GM12878 (cell line): ENCODE results near the gene TRIM40. TPM values are rescaled to one million over a fixed set of nuclear protein-coding genes. Genes with fewer than 3 reads are reported as not detected.

ENCODE experiments used
- ATAC-seq: fragments of 200-7000 bp; cut with Tn5 transposase; 3 replicates; pipeline ENCODE4 v1.9.1; 2020; ENCODE audit warnings: mild to moderate bottlenecking, moderate library complexity
- BruUV-seq: library from RNA; stranded (reverse); fragments of 400-500 nt; replicated peaks from 2 replicates; lab custom pipeline; 2021; lab: Mats Ljungman, UMichigan
- CTCF ChIA-PET: fragments of 300-600 bp; sonication (Branson Sonifier 250); formaldehyde crosslinking; extraction: SDS; loops from one replicate; lab custom pipeline; 2021; ENCODE audit warnings: inconsistent platforms; lab: Yijun Ruan, JAX
- POLR2A ChIA-PET: fragments of 350-600 bp; formaldehyde crosslinking; extraction: SDS; loops from one replicate; lab custom pipeline; 2021; ENCODE audit warnings: inconsistent platforms; lab: Charles Lee
- RAD21 ChIA-PET: fragments of 300-600 bp; sonication (Branson Sonifier 250); formaldehyde crosslinking; loops from one replicate; lab custom pipeline; 2023; ENCODE audit warnings: antibody characterized with exemption; ENCODE audit not compliant: unreplicated experiment; lab: Charles Lee
- SMC1A ChIA-PET: fragments of 300-600 bp; sonication (Branson Sonifier 250); formaldehyde crosslinking; loops from one replicate; lab custom pipeline; 2023; ENCODE audit not compliant: unreplicated experiment, uncharacterized antibody; lab: Charles Lee
- DNase-seq: peaks from one replicate; pipeline ENCODE4 v3.0.0-alpha.2; 2011; ENCODE audit warnings: low read depth, low spot score
- FAIRE-seq: peaks from 3 replicates; lab custom pipeline; 2011; peaks lifted over from hg19 to GRCh38; lab: Jason Lieb, UNC
- H2AFZ ChIP-seq: 2 replicates; pipeline ENCODE4 v1.6.0; 2011; ENCODE audit warnings: low read depth, low read length, control low read depth; ENCODE audit not compliant: control insufficient read depth
- H3K27ac ChIP-seq: 2 replicates; pipeline ENCODE4 v1.5.1; 2011; ENCODE audit warnings: control low read depth; ENCODE audit not compliant: control insufficient read depth, insufficient read depth
- H3K27me3 ChIP-seq, 2 experiments: replicated peaks in 1 of 2; 2 replicates each; pipeline versions ENCODE4 v1.6.0 to v1.6.1; 2011; ENCODE audit warnings: low read length in 1 of 2; ENCODE audit not compliant: control insufficient read depth in 2 of 2, insufficient read depth in 2 of 2
- H3K36me3 ChIP-seq, 2 experiments: 2 replicates each; pipeline ENCODE4 v1.5.1; 2011; ENCODE audit warnings: low read length in 1 of 2; ENCODE audit not compliant: control insufficient read depth in 2 of 2, insufficient read depth in 2 of 2
- H3K4me1 ChIP-seq: 2 replicates; pipeline ENCODE4 v1.6.1; 2011; ENCODE audit warnings: mild to moderate bottlenecking, low read length, moderate library complexity, mixed read lengths; ENCODE audit not compliant: control insufficient read depth, insufficient read depth
- H3K4me2 ChIP-seq: 2 replicates; pipeline ENCODE4 v1.6.0; 2011; ENCODE audit warnings: control low read depth; ENCODE audit not compliant: control insufficient read depth, insufficient read depth
- H3K4me3 ChIP-seq: fragments of 200-600 bp; sonication (generic); 2 replicates; pipeline ENCODE4 v1.5.1; 2016
- H3K79me2 ChIP-seq: 2 replicates; pipeline ENCODE4 v1.6.0; 2011; ENCODE audit warnings: low read length; ENCODE audit not compliant: control insufficient read depth, insufficient read depth
- H3K9ac ChIP-seq: 2 replicates; pipeline ENCODE4 v1.8.0; 2011; ENCODE audit warnings: low read length, control low read depth, mixed read lengths; ENCODE audit not compliant: control insufficient read depth, insufficient read depth
- H3K9me3 ChIP-seq: replicated peaks from 3 replicates; pipeline ENCODE4 v1.5.1; 2011; ENCODE audit warnings: mild to moderate bottlenecking, low read length; ENCODE audit not compliant: control insufficient read depth, insufficient read depth
- H4K20me1 ChIP-seq: 2 replicates; pipeline ENCODE4 v1.6.0; 2011; ENCODE audit not compliant: control insufficient read depth, insufficient read depth
- CTCF ChIP-seq, 3 experiments: IDR thresholded peaks in 2 of 3; conservative IDR thresholded peaks in 1 of 3; 2 replicates each; pipeline ENCODE4 v1.5.1; 2011; ENCODE audit warnings: low read depth in 3 of 3, low read length in 3 of 3, mild to moderate bottlenecking in 3 of 3, control low read depth in 2 of 3, moderate library complexity in 2 of 3, inconsistent platforms in 1 of 3, mixed read lengths in 1 of 3; ENCODE audit not compliant: control insufficient read depth in 2 of 3, insufficient read depth in 1 of 3; ENCODE audit errors: extremely low read depth in 1 of 3
- ESRRA ChIP-seq: IDR thresholded peaks from 2 replicates; pipeline ENCODE4 v1.6.1; 2012; ENCODE audit warnings: mild to moderate bottlenecking, low read length, improper control_type of control experiment
- HDAC2 ChIP-seq: fragments of 200-600 bp; sonication (generic); IDR thresholded peaks from 2 replicates; pipeline ENCODE4 v1.6.1; 2017
- IKZF2 ChIP-seq, 2 experiments: fragments of 450-650 bp; IDR thresholded peaks; 2 replicates each; pipeline ENCODE4 v1.6.1; 2017; ENCODE audit warnings: mild to moderate bottlenecking in 2 of 2, moderate library complexity in 2 of 2
- NBN ChIP-seq: fragments of 450-650 bp; IDR thresholded peaks from 2 replicates; pipeline ENCODE4 v1.6.1; 2016
- NFYB ChIP-seq: IDR thresholded peaks from 2 replicates; pipeline ENCODE4 v1.6.1; 2011; ENCODE audit warnings: low read depth, mild to moderate bottlenecking, low read length, improper control_type of control experiment, moderate library complexity; ENCODE audit not compliant: insufficient read depth
- NR2C2 ChIP-seq: IDR thresholded peaks from 2 replicates; pipeline ENCODE4 v1.6.1; 2011; ENCODE audit warnings: borderline replicate concordance, low read depth; ENCODE audit not compliant: control insufficient read depth, insufficient read length
- POU2F2 ChIP-seq: IDR thresholded peaks from 3 replicates; pipeline ENCODE4 v1.6.1; 2011; ENCODE audit warnings: low read depth, mild to moderate bottlenecking, low read length, borderline replicate concordance
- SMC3 ChIP-seq: IDR thresholded peaks from 2 replicates; pipeline ENCODE4 v1.6.1; 2011; ENCODE audit warnings: low read length, improper control_type of control experiment, borderline replicate concordance
- SPI1 ChIP-seq: IDR thresholded peaks from 2 replicates; pipeline ENCODE4 v1.6.1; 2011; ENCODE audit warnings: low read depth, mild to moderate bottlenecking, low read length, moderate library complexity, borderline replicate concordance; ENCODE audit not compliant: insufficient read depth
- SUPT20H ChIP-seq: IDR thresholded peaks from 2 replicates; pipeline ENCODE4 v1.6.1; 2011; ENCODE audit warnings: low read depth, mild to moderate bottlenecking, low read length, moderate library complexity, borderline replicate concordance; ENCODE audit not compliant: control insufficient read depth
- TAF1 ChIP-seq: IDR thresholded peaks from 2 replicates; pipeline ENCODE4 v1.6.1; 2011; ENCODE audit warnings: mild to moderate bottlenecking, low read depth, low read length, borderline replicate concordance
- ZNF274 ChIP-seq: IDR thresholded peaks from one replicate; pipeline ENCODE4 v1.8.0; 2011; ENCODE audit not compliant: insufficient read length, insufficient read depth
- ZNF622 ChIP-seq: fragments of 450-650 bp; IDR thresholded peaks from 2 replicates; pipeline ENCODE4 v1.6.1; 2017; ENCODE audit warnings: mild to moderate bottlenecking, inconsistent platforms
- WGBS: methylation state at CpG from one replicate; pipeline ENCODE4 v1.1.6; 2016; ENCODE audit warnings: low lambda C conversion rate; ENCODE audit not compliant: insufficient replicate concordance, insufficient coverage; ENCODE audit errors: missing lambda C conversion rate; 5-methylcytosine and 5-hydroxymethylcytosine counted together
- in situ Hi-C: fragments of 300-500 bp; cut with MboI; formaldehyde crosslinking; loops from 9 replicates; pipeline ENCODE4 v1.14.3; 2018; ENCODE audit warnings: mixed read lengths
- intact Hi-C: fragments of 100-400 bp; cut with micrococcal nuclease; formaldehyde crosslinking; loops from one replicate; pipeline ENCODE4 v1.14.2; 2022; ENCODE audit not compliant: unreplicated experiment
- polyA plus RNA-seq, 11 experiments: library from polyadenylated mRNA; depleted of rRNA in 4 of 11; unstranded in 6 of 11; stranded (reverse) in 5 of 11; fragments of >200 nt; fragmentation: Nextera tagmentation in 4 of 11; fragmentation: Illumina TruSeq in 1 of 11; extraction: Ambion mirVana in 4 of 11; extraction: Trizol in 1 of 11; gene quantifications; 1 replicate in 1 of 11; 2 replicates in 10 of 11; pipeline versions ENCODE4 v1.2.1 to v1.2.3, GENCODE V29; 2011 to 2016; ENCODE audit warnings: inconsistent platforms in 2 of 11, missing spikeins in 2 of 11, low read depth in 1 of 11
- total RNA-seq, 4 experiments: library from RNA; depleted of rRNA in 3 of 4; stranded (reverse); fragments of >200 nt in 3 of 4; fragmentation: Illumina TruSeq in 1 of 4; extraction: Trizol in 1 of 4; gene quantifications; 2 replicates each; pipeline versions ENCODE4 v1.2.1 to v1.2.3, GENCODE V29; 2013 to 2021
- TF ChIP-seq, protein P1 (sequence below): fragments of 450-650 bp; IDR thresholded peaks from 2 replicates; pipeline ENCODE4 v1.6.1; 2018; ENCODE audit warnings: mild to moderate bottlenecking, low read depth, moderate library complexity; ENCODE audit not compliant: partially characterized antibody

TRIM40 gene
- total and polyA plus RNA-seq, 10 of the 15 experiments (the other 5 are each of a cell fraction or from before 2014, with no cell fraction given): not detected

DNA sequence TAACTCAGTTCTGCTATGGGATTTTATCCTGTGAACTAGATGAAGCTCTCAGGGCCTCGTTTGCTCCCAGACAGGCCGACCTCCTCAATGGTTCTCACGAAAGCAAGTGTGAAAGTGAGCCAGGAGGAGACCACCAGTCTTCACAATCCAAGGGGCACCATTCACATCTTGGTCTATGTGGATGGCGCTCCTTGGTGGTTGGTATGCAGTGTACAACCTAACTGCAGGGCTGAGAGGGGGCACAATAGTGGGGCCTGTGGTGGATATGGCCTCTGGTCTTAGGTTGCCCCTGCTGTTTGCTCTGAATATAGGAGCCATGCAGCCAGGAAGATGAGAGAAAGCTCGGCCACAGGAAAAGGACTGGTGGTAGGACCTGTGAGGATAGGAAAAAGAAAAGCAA, 52.6 kb downstream of the TRIM40 start:
- ATAC-seq (no peak), DNase-seq (no peak), FAIRE-seq (no peak)
- Histone ChIP-seq H2AFZ (no peak overlapping the region), H3K79me2 (no peaks in the 10 kb centered on the region), H3K36me3 (peaks cover 21 to 37% of the 10 kb centered on the region in 2 experiments), H3K4me1 (no peaks in the 10 kb centered on the region), H3K4me2 (no peak overlapping the region), H3K4me3 (no peak overlapping the region), H3K27me3 (no peaks in the 10 kb centered on the region), H3K9ac (no peak overlapping the region), H4K20me1 (no peaks in the 10 kb centered on the region)
- CTCF ChIA-PET: no interaction called here
- 96% methylated on average over 5 of the region's 5 CpGs for WGBS
- intact Hi-C loops: no loop called here
- no TSS peak for BruUV-seq
- POLR2A ChIA-PET: no interaction called here
- no peak for TF ChIP-seq IKZF2 (IDR thresholded peaks at IDR 0.05)
- no peak for TF ChIP-seq TAF1
- TF ChIP-seq SUPT20H: no peak
- TF ChIP-seq NBN: no peak
- TF ChIP-seq SMC3: no peak
- TF ChIP-seq NR2C2: no peak
- TF ChIP-seq, protein P1, sequence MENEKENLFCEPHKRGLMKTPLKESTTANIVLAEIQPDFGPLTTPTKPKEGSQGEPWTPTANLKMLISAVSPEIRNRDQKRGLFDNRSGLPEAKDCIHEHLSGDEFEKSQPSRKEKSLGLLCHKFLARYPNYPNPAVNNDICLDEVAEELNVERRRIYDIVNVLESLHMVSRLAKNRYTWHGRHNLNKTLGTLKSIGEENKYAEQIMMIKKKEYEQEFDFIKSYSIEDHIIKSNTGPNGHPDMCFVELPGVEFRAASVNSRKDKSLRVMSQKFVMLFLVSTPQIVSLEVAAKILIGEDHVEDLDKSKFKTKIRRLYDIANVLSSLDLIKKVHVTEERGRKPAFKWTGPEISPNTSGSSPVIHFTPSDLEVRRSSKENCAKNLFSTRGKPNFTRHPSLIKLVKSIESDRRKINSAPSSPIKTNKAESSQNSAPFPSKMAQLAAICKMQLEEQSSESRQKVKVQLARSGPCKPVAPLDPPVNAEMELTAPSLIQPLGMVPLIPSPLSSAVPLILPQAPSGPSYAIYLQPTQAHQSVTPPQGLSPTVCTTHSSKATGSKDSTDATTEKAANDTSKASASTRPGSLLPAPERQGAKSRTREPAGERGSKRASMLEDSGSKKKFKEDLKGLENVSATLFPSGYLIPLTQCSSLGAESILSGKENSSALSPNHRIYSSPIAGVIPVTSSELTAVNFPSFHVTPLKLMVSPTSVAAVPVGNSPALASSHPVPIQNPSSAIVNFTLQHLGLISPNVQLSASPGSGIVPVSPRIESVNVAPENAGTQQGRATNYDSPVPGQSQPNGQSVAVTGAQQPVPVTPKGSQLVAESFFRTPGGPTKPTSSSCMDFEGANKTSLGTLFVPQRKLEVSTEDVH: no peak
- TF ChIP-seq NFYB: no peak
- no peak for TF ChIP-seq HDAC2
- no peak for TF ChIP-seq CTCF (IDR thresholded peaks at IDR 0.05 in 2 of 3, conservative IDR thresholded peaks at IDR 0.05 in 1 of 3; ENCODE audit: control insufficient read depth in 2 of 3, extremely low read depth in 1 of 3, insufficient read depth in 1 of 3, low read depth in 3 of 3, low read length in 3 of 3)
- TF ChIP-seq ESRRA: no peak
- no peak for TF ChIP-seq POU2F2
- no peak for TF ChIP-seq SPI1
- no peak for TF ChIP-seq ZNF274
- no peak for TF ChIP-seq ZNF622
- TF ChIP-seq, all 136 proteins: peak for 0
- in situ Hi-C loops: no loop called here
- H3K9me3 ChIP-seq: no peaks in the 10 kb centered on the region
- no peak overlapping the region for H3K27ac ChIP-seq
- ChIA-PET SMC1A (no interaction called here), RAD21 (no interaction called here)
